Heart left ventricle (tissue), 16 donors: ENCODE data around the gene ZDHHC14. TPM values are rescaled to one million over a fixed set of nuclear protein-coding genes. Genes with fewer than 3 reads are reported as not detected.

Source experiments
- ATAC-seq, 4 donors: fragments of 200-7000 bp; cut with Tn5 transposase; one replicate each; pipeline ENCODE4 v1.9.1; 2020 to 2022; ENCODE audit warnings: moderate library complexity in 4 of 4, mild to moderate bottlenecking in 3 of 4, moderate number of reproducible peaks in 1 of 4
- DNase-seq, 5 donors: peaks; one replicate each; pipeline ENCODE4 v3.0.0-alpha.2; 2020
- H3K27ac ChIP-seq, 12 donors: fragments of 200-600 bp; sonication (generic) in 4 of 12; one replicate each; pipeline versions ENCODE4 v1.5.0 to v1.8.0; 2016 to 2022; ENCODE audit warnings: mild to moderate bottlenecking in 2 of 12
- H3K27me3 ChIP-seq, 9 donors: fragments of 200-600 bp; sonication (generic) in 2 of 9; one replicate each; pipeline versions ENCODE4 v1.5.1 to v1.8.0; 2016 to 2022; ENCODE audit warnings: mild to moderate bottlenecking in 3 of 9
- H3K36me3 ChIP-seq, 9 donors: fragments of 200-600 bp; sonication (generic) in 2 of 9; one replicate each; pipeline versions ENCODE4 v1.5.0 to v1.8.0; 2018 to 2022; ENCODE audit warnings: mild to moderate bottlenecking in 2 of 9
- H3K4me1 ChIP-seq, 12 donors: fragments of 200-600 bp; sonication (generic) in 4 of 12; one replicate each; pipeline versions ENCODE4 v1.5.0 to v1.8.0; 2016 to 2022; ENCODE audit warnings: mild to moderate bottlenecking in 3 of 12
- H3K4me3 ChIP-seq, 12 donors: fragments of 200-600 bp; sonication (generic) in 4 of 12; one replicate each; pipeline versions ENCODE4 v1.5.0 to v1.8.0; 2017 to 2022; ENCODE audit warnings: mild to moderate bottlenecking in 9 of 12, moderate library complexity in 4 of 12
- H3K9me3 ChIP-seq, 12 donors: fragments of 200-600 bp; sonication (generic) in 4 of 12; one replicate each; pipeline versions ENCODE4 v1.5.0 to v1.8.0; 2016 to 2022; ENCODE audit warnings: mild to moderate bottlenecking in 1 of 12
- CTCF ChIP-seq, 12 donors: fragments of 200-600 bp; sonication (generic) in 4 of 12; IDR thresholded peaks; one replicate each; pipeline versions ENCODE4 v1.5.0 to v1.8.0; 2018 to 2022; ENCODE audit warnings: antibody characterized with exemption in 12 of 12, mild to moderate bottlenecking in 5 of 12
- POLR2A ChIP-seq, 2 donors: fragments of 450-650 bp; IDR thresholded peaks; one replicate each; pipeline ENCODE4 v1.6.1; 2017; ENCODE audit warnings: antibody characterized with exemption in 2 of 2, mild to moderate bottlenecking in 2 of 2, moderate library complexity in 2 of 2
- WGBS, 4 donors: extraction: QIAGEN DNeasy Blood & Tissue Kit in 2 of 4; methylation state at CpG; one replicate each; pipeline versions ENCODE4 v1.1.5 to v1.1.7; 2013 to 2018; 5-methylcytosine and 5-hydroxymethylcytosine counted together
- intact Hi-C, 10 donors: fragments of 100-400 bp; cut with DNase I; formaldehyde crosslinking; loops; one replicate each; pipeline versions ENCODE4 v1.11.1 to v1.14.2; 2022
- polyA plus RNA-seq, 2 donors: library from polyadenylated mRNA; stranded (reverse); fragments of 200-250 nt; gene quantifications; one replicate each; pipeline ENCODE4 v1.2.3, GENCODE V29; 2013
- total RNA-seq, 9 donors: library from RNA; depleted of rRNA in 2 of 9; stranded (reverse); fragments of >200 nt in 2 of 9; fragmentation: NEBNext Ultra II Directional in 3 of 9; extraction: Animal tissue kit (Norgen Biotek cat#: 25700) in 3 of 9; gene quantifications; one replicate each; pipeline versions ENCODE4 v1.1.0 to v1.2.4, GENCODE V29; 2016 to 2023
- donor health status: ischemic (EF 13 %, LVEDD 7.1; RV severe dilation, severe dysfunction).
- donor health status: healthy with polysubstance abuse.
- donor health status: DM: no; HTN: yes; CAD: no.
- donor health status: DM: no; HTN: no; CAD: no.
- donor health status: ischemic (EF 25% LVEDD 6.9; RV normal size, moderate dysfunction).
- donor health status: ischemic (EF 25% LVEDD 5.7; RV mildly dilated, moderate dysfunction).
- donor health status: healthy.
- donor health status: DM: yes; HTN: yes; CAD: no.
- donor health status: ischemic (EF 35%, LVEDD 5.7; RV mildly dilated, moderate dysfunction).
- donor health status: nonischemic (EF 11% LVEDD 7.7; RV severe dilation, severe dysfunction).
- donor health status: DM: yes; HTN: yes; CAD: no.
- donor health status: PGD.
- donor health status: ischemic (EF 29% LVEDD 5.4; RV normal size, mild dysfunction).
- donor health status: nonischemic (EF 23%, LVEDD 6.1; RV moderate dilation, normal function).

The ZDHHC14 gene
- total and polyA plus RNA-seq, 11 donors: 7.0 to 25.8 (median 15.4) TPM

- peaks cover 0 to under 1% (median 0%) of the 10 kb centered on the region in 12 donors for H3K4me1 ChIP-seq
- H3K4me3 ChIP-seq: no peak overlapping the region
- intact Hi-C loops: no loop called here
- no peak for DNase-seq
- no peaks in the 10 kb centered on the region for H3K27me3 ChIP-seq
- no peak overlapping the region for H3K27ac ChIP-seq
- ATAC-seq: no peak
- TF ChIP-seq POLR2A (IDR thresholded peaks at IDR 0.05) (no peak), CTCF (IDR thresholded peaks at IDR 0.05) (no peak)
- WGBS, 4 donors: 81 to 98% (median 90%) methylated on average over 6 to 7 of the region's 7 CpGs
- peaks cover 0 to 9% (median 2%) of the 10 kb centered on the region in 9 donors for H3K36me3 ChIP-seq
- no peaks in the 10 kb centered on the region for H3K9me3 ChIP-seq
Measured at GRCh38 chr6:157676241-157676640, 295.3 kb downstream of the ZDHHC14 start.

DNA sequence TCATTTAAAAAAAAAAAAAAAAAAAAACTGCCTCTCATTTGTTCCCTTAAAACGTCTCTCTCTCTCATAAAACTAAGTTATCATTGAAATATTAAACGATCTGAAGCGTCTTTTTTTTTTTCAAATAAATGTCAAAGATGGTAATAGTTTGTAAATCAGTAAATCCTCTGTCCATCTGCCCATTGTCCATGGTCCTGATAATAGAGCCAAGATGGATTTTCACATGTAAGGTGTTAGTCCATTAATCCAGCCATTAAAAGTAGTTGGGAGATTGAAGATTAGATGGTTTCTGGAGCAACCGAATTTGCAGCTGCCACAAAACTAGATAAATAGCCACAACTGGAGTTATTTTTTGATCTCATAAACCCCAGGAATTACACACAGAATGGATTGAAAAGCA is 296.2 kb downstream of the ZDHHC14 start:
- 93 to 96% (median 95%) methylated on average over 4 of the region's 4 CpGs for WGBS, 4 donors
- no peaks in the 10 kb centered on the region for H3K9me3 ChIP-seq
- peaks cover 0 to 9% (median 2%) of the 10 kb centered on the region in 9 donors for H3K36me3 ChIP-seq
- H3K4me1 ChIP-seq: no peaks in the 10 kb centered on the region
- H3K4me3 ChIP-seq: no peak overlapping the region
- intact Hi-C loops: no loop called here
- no peak for TF ChIP-seq POLR2A (IDR thresholded peaks at IDR 0.05)
- H3K27me3 ChIP-seq: no peaks in the 10 kb centered on the region
- ATAC-seq (no peak), DNase-seq (no peak)
- no peak overlapping the region for H3K27ac ChIP-seq

DNA sequence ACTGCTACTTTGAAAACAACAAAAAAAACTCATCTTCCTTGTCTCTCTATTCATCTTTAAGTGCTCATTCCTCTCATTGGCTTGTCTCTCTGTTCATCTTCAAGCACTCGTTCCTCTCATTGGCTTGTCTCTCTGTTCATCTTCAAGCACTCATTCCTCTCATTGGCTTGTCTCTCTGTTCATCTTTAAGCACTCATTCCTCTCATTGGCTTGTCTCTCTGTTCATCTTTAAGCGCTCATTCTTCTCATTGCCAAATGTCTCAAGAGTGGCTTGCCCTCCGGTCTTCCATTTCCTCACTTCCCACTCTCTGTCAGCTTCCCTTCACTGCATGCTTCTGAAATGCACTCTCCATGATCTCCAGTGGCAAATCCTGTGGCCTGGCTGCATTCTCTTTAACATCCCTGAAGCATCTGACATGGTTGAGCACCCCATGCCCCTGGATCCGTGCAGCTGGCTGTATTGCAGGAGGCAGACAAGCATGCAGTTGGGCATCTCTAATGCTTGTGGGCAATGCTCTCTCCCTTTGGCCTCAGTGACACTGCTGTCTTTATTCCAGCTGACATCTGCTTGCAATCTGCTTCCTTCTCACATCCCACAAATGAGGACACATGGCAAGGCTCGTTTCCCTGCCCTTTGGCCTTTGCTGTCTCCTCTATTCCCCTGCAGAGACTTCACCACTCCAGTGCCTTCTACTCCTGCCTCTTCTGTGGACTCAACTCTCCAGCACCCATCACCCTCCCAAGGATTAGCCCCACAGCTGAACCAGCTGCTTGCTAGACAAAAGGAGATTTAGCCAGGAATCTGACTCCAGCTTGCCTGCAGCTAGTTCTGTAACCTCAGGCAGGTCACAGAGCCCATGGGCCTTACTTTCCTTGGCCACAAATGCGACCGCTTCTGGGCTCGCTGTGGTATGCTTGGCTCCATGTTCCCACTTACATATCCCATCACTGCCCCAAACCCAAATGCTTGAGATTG is 298.9 kb downstream of the ZDHHC14 start:
- peaks cover 0 to 10% (median 0%) of the 10 kb centered on the region in 12 donors for H3K4me1 ChIP-seq
- H3K36me3 ChIP-seq: no peaks in the 10 kb centered on the region
- TF ChIP-seq POLR2A (IDR thresholded peaks at IDR 0.05): no peak
- no peaks in the 10 kb centered on the region for H3K27me3 ChIP-seq
- 91 to 93% (median 92%) methylated on average over 8 of the region's 8 CpGs for WGBS, 4 donors
- ATAC-seq (no peak), DNase-seq (no peak)
- no peak overlapping the region for H3K4me3 ChIP-seq
- H3K27ac ChIP-seq: no peak overlapping the region
- intact Hi-C loops: no loop called here
- no peaks in the 10 kb centered on the region for H3K9me3 ChIP-seq

- ATAC-seq (no peak), DNase-seq (no peak)
- Histone ChIP-seq H3K9me3 (no peaks in the 10 kb centered on the region), H3K27me3 (no peaks in the 10 kb centered on the region), H3K4me3 (no peak overlapping the region), H3K4me1 (peaks cover 0 to 10% (median 0%) of the 10 kb centered on the region in 12 donors), H3K36me3 (no peaks in the 10 kb centered on the region), H3K27ac (no peak overlapping the region)
- intact Hi-C loops: no loop called here
- WGBS, 4 donors: 73 to 78% (median 74%) methylated on average over 18 of the region's 18 CpGs
- no peak for TF ChIP-seq CTCF (IDR thresholded peaks at IDR 0.05)
Measured at GRCh38 chr6:157681041-157681650, 300.2 kb downstream of the ZDHHC14 start.

DNA sequence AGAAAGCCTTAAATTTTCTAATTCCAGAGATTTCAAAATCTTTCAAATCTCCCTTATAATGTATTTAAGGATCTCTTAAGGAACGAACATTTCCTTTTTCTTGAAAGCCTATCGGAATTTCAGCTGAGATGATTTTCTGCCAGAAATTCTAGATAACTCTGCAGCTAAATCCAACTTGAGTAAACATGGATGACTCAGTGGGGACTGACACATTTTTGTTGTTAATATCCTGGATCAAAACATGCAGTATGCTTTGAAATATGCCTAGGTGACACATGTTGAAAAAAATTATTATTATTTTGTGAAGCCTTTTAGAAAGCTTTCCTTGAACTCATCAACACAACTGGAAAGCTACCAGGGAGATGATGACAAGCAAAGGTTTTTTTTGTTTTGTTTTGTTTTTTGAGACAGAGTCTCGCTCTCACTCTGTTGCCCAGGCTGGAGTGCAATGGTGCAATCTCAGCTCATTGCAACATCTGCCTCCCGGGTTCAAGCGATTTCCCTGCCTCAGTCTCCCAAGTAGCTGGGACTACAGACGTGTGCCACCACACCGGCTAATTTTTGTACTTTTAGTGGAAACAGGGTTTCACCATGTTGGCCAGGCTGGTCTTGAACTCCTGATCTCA is 302.0 kb downstream of the ZDHHC14 start:
- ATAC-seq (no peak), DNase-seq (no peak)
- Histone ChIP-seq H3K4me1 (peaks cover 0 to 10% (median 0%) of the 10 kb centered on the region in 12 donors), H3K9me3 (no peaks in the 10 kb centered on the region), H3K27me3 (no peaks in the 10 kb centered on the region), H3K4me3 (no peak overlapping the region), H3K36me3 (no peaks in the 10 kb centered on the region), H3K27ac (no peak overlapping the region)
- TF ChIP-seq POLR2A (IDR thresholded peaks at IDR 0.05) (no peak), CTCF (IDR thresholded peaks at IDR 0.05) (no peak)
- WGBS, 4 donors: 67 to 76% (median 74%) methylated on average over 7 of the region's 7 CpGs
- intact Hi-C loops: no loop called here
